ENCODE data around the gene MPPED2. TPM values are rescaled to one million over a fixed set of nuclear protein-coding genes. Genes with fewer than 3 reads are reported as not detected.

MPPED2 gene
- total and polyA plus RNA-seq, 4 experiments from 2014 or later, result not detected

DNA sequence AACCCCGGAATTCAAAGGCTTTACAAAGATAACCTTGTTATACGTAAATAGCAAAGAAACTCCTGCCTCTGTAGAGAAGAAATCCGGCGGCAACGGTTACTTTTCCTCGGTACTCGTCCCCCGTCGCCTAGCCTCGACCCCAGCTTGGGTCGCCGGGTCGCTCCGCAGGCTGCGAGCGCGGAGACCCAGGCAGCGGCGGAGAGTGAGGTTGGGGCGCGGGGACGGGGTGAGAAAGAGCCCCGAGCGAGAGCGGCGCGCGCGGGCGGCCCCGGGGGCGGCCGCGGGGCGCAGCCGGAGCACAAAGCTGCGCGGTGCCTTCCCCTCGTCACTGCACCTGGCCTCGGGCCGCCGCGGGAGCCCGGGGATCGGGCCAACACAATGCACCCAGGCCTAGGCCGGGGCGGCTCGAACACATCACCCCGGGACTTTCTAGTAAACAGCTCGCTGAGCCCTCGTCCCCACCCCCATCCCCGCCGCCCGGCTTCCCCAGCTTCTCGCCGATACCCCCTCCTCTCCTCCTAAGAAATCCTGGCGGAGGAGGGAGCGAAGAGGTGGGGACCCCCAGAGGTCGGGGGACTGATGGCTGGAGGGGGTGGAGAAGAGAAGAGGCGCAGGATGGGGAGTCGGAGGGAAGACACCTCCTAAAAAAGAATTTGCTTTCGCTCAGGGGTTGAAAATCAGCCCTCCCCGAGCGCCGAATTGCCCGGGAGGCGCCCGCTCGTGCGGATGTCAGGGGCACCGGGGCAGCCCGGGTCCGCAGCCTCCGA lies 845 bp downstream of the MPPED2 start:
- Mint-ChIP-seq H3K27me3 (peaks cover 24 to 31% of the 10 kb centered on the region in 2 donors), H3K27ac (no peak overlapping the region), H3K4me1 (peaks cover 0 to 12% (median 3%) of the 10 kb centered on the region in 4 donors), H3K9me3 (peaks cover 0 to 11% (median 0%) of the 10 kb centered on the region in 8 donors), H3K4me3 (no peak overlapping the region), H3K36me3 (no peaks in the 10 kb centered on the region)
- H3K4me3 ChIP-seq (ENCODE audit: low read length in 2 of 2), result no peak overlapping the region
- no peaks in the 10 kb centered on the region for H3K36me3 ChIP-seq (ENCODE audit: insufficient read depth, low read length)
- no peak overlapping the region for H3K27ac ChIP-seq (ENCODE audit: low read depth, low read length)
- ChIA-PET POLR2A (ENCODE audit: partially characterized antibody) (no interaction called here), CTCF (ENCODE audit: partially characterized antibody) (no interaction called here)
- no peaks in the 10 kb centered on the region for H3K9me3 ChIP-seq (ENCODE audit: control insufficient read depth in 1 of 2, low read length in 2 of 2)
- intact Hi-C loops (cut with micrococcal nuclease), result no loop called here
- H3K27me3 ChIP-seq (ENCODE audit: insufficient read depth, low read length), result no peaks in the 10 kb centered on the region
- no peaks in the 10 kb centered on the region for H3K4me1 ChIP-seq (ENCODE audit: insufficient read depth, low read length)
- no peak for DNase-seq

DNA sequence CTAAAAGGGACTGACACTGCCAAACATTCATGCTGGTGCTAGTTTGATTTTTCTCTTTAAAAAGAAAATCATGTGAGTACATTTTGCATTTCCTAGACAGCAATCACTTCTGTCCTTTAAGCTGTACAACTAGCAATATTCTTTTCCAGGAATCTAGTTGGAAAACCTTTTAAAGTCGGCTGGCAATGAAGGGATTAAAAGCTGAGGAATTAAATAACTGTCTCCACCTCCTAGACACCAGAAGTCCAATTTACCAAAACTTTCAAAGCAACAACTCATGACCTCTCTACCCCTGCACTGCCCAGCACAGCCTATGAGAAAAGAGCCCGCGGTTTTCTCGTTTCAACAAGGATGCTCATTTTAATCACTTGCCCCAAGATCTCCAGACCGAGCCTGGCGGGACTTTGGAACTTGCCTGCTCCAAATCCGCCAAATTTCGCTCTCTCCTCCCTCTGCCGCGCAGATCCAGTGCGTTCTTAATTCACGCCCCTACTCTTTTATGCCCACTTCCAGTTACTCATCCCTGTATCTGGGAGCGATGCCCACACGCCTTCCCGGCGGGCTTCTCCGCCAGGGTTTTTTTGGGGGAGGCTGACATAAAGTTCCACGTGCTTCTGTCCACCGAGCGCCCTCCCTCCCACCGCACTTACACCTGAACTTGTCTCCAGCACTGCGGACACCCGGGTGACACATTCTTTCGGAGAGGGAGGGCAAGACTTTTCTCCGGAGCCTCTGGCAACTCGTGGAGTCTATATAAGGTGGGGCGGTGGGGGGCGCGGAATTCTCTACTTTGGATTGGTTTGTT lies 2.5 kb downstream of the MPPED2 start:
- no peak for DNase-seq
- Histone ChIP-seq H3K36me3 (ENCODE audit: insufficient read depth, low read length) (no peaks in the 10 kb centered on the region), H3K9me3 (ENCODE audit: control insufficient read depth in 1 of 2, low read length in 2 of 2) (no peaks in the 10 kb centered on the region), H3K27ac (ENCODE audit: low read depth, low read length) (no peak overlapping the region), H3K4me3 (ENCODE audit: low read length in 2 of 2) (no peak overlapping the region), H3K27me3 (ENCODE audit: insufficient read depth, low read length) (no peaks in the 10 kb centered on the region), H3K4me1 (ENCODE audit: insufficient read depth, low read length) (no peaks in the 10 kb centered on the region)
- Mint-ChIP-seq H3K36me3 (no peaks in the 10 kb centered on the region), H3K4me3 (peak overlapping the region in 1 of 8 donors; percentile 11), H3K27ac (no peak overlapping the region), H3K27me3 (peaks cover 24 to 29% of the 10 kb centered on the region in 2 donors), H3K9me3 (peaks cover 0 to 11% (median 0%) of the 10 kb centered on the region in 8 donors), H3K4me1 (peaks cover 0 to 12% (median 3%) of the 10 kb centered on the region in 4 donors)
- intact Hi-C loops (cut with micrococcal nuclease), result no loop called here
- ChIA-PET POLR2A (ENCODE audit: partially characterized antibody) (no interaction called here), CTCF (ENCODE audit: partially characterized antibody) (no interaction called here)

GRCh38 chr11:30582726-30583125 lies 3.4 kb downstream of the MPPED2 start:
- Histone ChIP-seq H3K4me1 (ENCODE audit: insufficient read depth, low read length) (no peaks in the 10 kb centered on the region), H3K36me3 (ENCODE audit: insufficient read depth, low read length) (no peaks in the 10 kb centered on the region), H3K4me3 (ENCODE audit: low read length in 2 of 2) (no peak overlapping the region), H3K9me3 (ENCODE audit: control insufficient read depth in 1 of 2, low read length in 2 of 2) (no peaks in the 10 kb centered on the region), H3K27me3 (ENCODE audit: insufficient read depth, low read length) (no peaks in the 10 kb centered on the region), H3K27ac (ENCODE audit: low read depth, low read length) (no peak overlapping the region)
- no peak for DNase-seq
- intact Hi-C loops (cut with micrococcal nuclease), result no loop called here
- POLR2A ChIA-PET (ENCODE audit: partially characterized antibody), result no interaction called here
- Mint-ChIP-seq H3K4me1 (peaks cover 0 to 12% (median 3%) of the 10 kb centered on the region in 4 donors), H3K27ac (no peak overlapping the region), H3K36me3 (no peaks in the 10 kb centered on the region), H3K9me3 (peaks cover 0 to 11% (median 0%) of the 10 kb centered on the region in 8 donors), H3K4me3 (no peak overlapping the region), H3K27me3 (peaks cover 24 to 26% of the 10 kb centered on the region in 2 donors)
- CTCF ChIA-PET (ENCODE audit: partially characterized antibody), result no interaction called here

DNA sequence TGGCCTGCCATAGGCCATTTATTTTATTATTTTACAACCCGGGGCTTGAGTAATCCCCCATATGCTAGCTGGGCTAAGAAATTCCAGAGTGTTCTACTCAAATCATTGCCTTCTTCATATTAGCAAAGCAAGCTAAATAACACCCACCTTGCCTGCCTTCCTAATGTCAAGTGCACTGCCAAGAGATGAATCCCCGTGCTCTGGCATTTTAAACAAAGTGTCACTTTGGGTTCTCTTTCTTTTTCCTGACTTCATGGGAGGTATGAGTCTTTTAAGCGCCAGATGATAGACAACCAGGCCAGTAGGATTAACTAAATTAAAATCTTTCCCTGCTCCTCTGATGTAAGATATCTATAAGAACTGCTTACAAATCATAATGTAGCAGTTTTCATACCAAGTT lies 4.5 kb downstream of the MPPED2 start:
- POLR2A ChIA-PET (ENCODE audit: partially characterized antibody), result no interaction called here
- peaks cover 0 to 9% (median under 1%) of the 10 kb centered on the region in 4 donors for H3K4me1 Mint-ChIP-seq
- H3K9me3 Mint-ChIP-seq, result peaks cover 0 to 11% (median 0%) of the 10 kb centered on the region in 8 donors
- no peak for DNase-seq
- no peaks in the 10 kb centered on the region for H3K36me3 Mint-ChIP-seq
- no peaks in the 10 kb centered on the region for H3K27me3 ChIP-seq (ENCODE audit: insufficient read depth, low read length)
- H3K4me1 ChIP-seq (ENCODE audit: insufficient read depth, low read length), result no peaks in the 10 kb centered on the region
- intact Hi-C loops (cut with micrococcal nuclease), result no loop called here
- no peak overlapping the region for H3K4me3 Mint-ChIP-seq
- CTCF ChIA-PET (ENCODE audit: partially characterized antibody), result no interaction called here
- no peaks in the 10 kb centered on the region for H3K9me3 ChIP-seq (ENCODE audit: control insufficient read depth in 1 of 2, low read length in 2 of 2)
- no peak overlapping the region for H3K27ac ChIP-seq (ENCODE audit: low read depth, low read length)
- no peak overlapping the region for H3K27ac Mint-ChIP-seq
- peaks cover 15 to 18% of the 10 kb centered on the region in 2 donors for H3K27me3 Mint-ChIP-seq
- no peaks in the 10 kb centered on the region for H3K36me3 ChIP-seq (ENCODE audit: insufficient read depth, low read length)
- no peak overlapping the region for H3K4me3 ChIP-seq (ENCODE audit: low read length in 2 of 2)

- Mint-ChIP-seq H3K27me3 (peaks cover 15 to 18% of the 10 kb centered on the region in 2 donors), H3K4me3 (no peak overlapping the region), H3K36me3 (no peaks in the 10 kb centered on the region), H3K27ac (no peak overlapping the region), H3K4me1 (peaks cover 0 to 8% (median 0%) of the 10 kb centered on the region in 4 donors), H3K9me3 (peaks cover 0 to 11% (median 0%) of the 10 kb centered on the region in 8 donors)
- no peaks in the 10 kb centered on the region for H3K27me3 ChIP-seq (ENCODE audit: insufficient read depth, low read length)
- CTCF ChIA-PET (ENCODE audit: partially characterized antibody), result no interaction called here
- intact Hi-C loops (cut with micrococcal nuclease), result no loop called here
- H3K27ac ChIP-seq (ENCODE audit: low read depth, low read length), result no peak overlapping the region
- H3K36me3 ChIP-seq (ENCODE audit: insufficient read depth, low read length), result no peaks in the 10 kb centered on the region
- H3K4me1 ChIP-seq (ENCODE audit: insufficient read depth, low read length), result no peaks in the 10 kb centered on the region
- H3K9me3 ChIP-seq (ENCODE audit: control insufficient read depth in 1 of 2, low read length in 2 of 2), result no peaks in the 10 kb centered on the region
- DNase-seq, result no peak
- no peak overlapping the region for H3K4me3 ChIP-seq (ENCODE audit: low read length in 2 of 2)
- POLR2A ChIA-PET (ENCODE audit: partially characterized antibody), result no interaction called here
These were observed 5.6 kb downstream of the MPPED2 start for GRCh38 chr11:30580573-30580972.

DNA sequence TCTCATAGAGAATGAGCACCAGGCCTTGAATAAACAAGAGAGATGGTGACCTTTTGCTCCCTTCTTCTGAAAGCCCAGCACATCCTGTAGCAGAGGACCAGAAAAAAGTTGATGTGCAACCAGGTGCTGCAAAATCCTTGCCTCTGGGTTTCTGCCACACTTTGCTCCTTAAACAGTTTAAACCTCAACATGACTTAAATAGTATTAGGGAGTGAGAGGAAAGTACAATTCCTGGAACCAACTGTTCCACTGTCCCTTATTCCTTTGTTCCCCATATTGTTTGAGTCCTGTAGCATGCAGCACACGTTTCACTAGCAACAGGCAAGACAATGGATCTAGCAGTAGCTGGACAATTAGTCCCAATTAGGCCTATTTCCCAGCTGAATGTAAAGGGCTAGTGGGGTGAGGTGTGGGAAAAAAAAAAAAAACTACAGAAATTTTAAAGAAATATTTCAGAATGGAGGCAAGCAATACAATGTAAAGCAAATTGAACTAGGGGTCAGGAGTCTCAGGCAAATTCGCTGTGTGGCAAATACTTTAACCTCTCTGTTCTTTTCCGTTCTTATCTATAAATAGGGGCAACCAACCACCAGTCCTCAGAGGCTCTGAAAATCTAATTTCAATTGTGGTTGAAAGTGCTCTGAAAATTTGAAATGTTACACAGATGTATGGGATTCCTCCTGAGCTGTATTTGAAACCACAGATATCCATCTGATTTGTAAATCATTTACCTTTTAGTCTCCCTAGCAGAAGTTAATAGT lies 6.6 kb downstream of the MPPED2 start:
- no peaks in the 10 kb centered on the region for H3K36me3 Mint-ChIP-seq
- H3K27me3 Mint-ChIP-seq, result peaks cover 12 to 15% of the 10 kb centered on the region in 2 donors
- intact Hi-C loops (cut with micrococcal nuclease), result no loop called here
- H3K4me3 Mint-ChIP-seq, result no peak overlapping the region
- no peak for DNase-seq
- H3K4me3 ChIP-seq (ENCODE audit: low read length in 2 of 2), result no peak overlapping the region
- peaks cover 0 to 11% (median 0%) of the 10 kb centered on the region in 8 donors for H3K9me3 Mint-ChIP-seq
- H3K27ac Mint-ChIP-seq, result no peak overlapping the region
- POLR2A ChIA-PET (ENCODE audit: partially characterized antibody), result no interaction called here
- no peaks in the 10 kb centered on the region for H3K9me3 ChIP-seq (ENCODE audit: control insufficient read depth in 1 of 2, low read length in 2 of 2)
- H3K4me1 ChIP-seq (ENCODE audit: insufficient read depth, low read length), result no peaks in the 10 kb centered on the region
- no peaks in the 10 kb centered on the region for H3K36me3 ChIP-seq (ENCODE audit: insufficient read depth, low read length)
- CTCF ChIA-PET (ENCODE audit: partially characterized antibody), result no interaction called here
- H3K27me3 ChIP-seq (ENCODE audit: insufficient read depth, low read length), result no peaks in the 10 kb centered on the region
- peaks cover 0 to 8% (median 0%) of the 10 kb centered on the region in 4 donors for H3K4me1 Mint-ChIP-seq
- H3K27ac ChIP-seq (ENCODE audit: low read depth, low read length), result no peak overlapping the region

- Histone ChIP-seq H3K27ac (ENCODE audit: low read depth, low read length) (no peak overlapping the region), H3K36me3 (ENCODE audit: insufficient read depth, low read length) (no peaks in the 10 kb centered on the region), H3K9me3 (ENCODE audit: control insufficient read depth in 1 of 2, low read length in 2 of 2) (no peaks in the 10 kb centered on the region), H3K4me1 (ENCODE audit: insufficient read depth, low read length) (no peaks in the 10 kb centered on the region), H3K27me3 (ENCODE audit: insufficient read depth, low read length) (no peaks in the 10 kb centered on the region), H3K4me3 (ENCODE audit: low read length in 2 of 2) (no peak overlapping the region)
- intact Hi-C loops (cut with micrococcal nuclease), result no loop called here
- H3K27me3 Mint-ChIP-seq, result peaks cover 8 to 11% of the 10 kb centered on the region in 2 donors
- no peak for DNase-seq
- CTCF ChIA-PET (ENCODE audit: partially characterized antibody), result no interaction called here
- H3K4me1 Mint-ChIP-seq, result peaks cover 0 to 3% (median 0%) of the 10 kb centered on the region in 4 donors
- POLR2A ChIA-PET (ENCODE audit: partially characterized antibody), result no interaction called here
- H3K9me3 Mint-ChIP-seq, result peaks cover 0 to 3% (median 0%) of the 10 kb centered on the region in 8 donors
- no peak overlapping the region for H3K27ac Mint-ChIP-seq
- no peaks in the 10 kb centered on the region for H3K36me3 Mint-ChIP-seq
- H3K4me3 Mint-ChIP-seq, result no peak overlapping the region
These were observed 7.7 kb downstream of the MPPED2 start for GRCh38 chr11:30578406-30578805.

Measured in CD4-positive, alpha-beta memory T cell (primary cell).